AG09319 (cell line): Measurements from ENCODE around the gene GPR78.
"Not testable (repeated sequence)": the region's sequence is repeated elsewhere in the genome, so short reads cannot be mapped to it uniquely, and the experiment has no call there.

Experiments used
- DNase-seq: peaks from one replicate; pipeline ENCODE4 v3.0.0-alpha.2; 2010; ENCODE audit warnings: low read depth; ENCODE audit errors: extremely low read depth
- TF ChIP-seq, protein P1 (sequence below): IDR thresholded peaks from 2 replicates; pipeline ENCODE4 v1.5.1; 2011; ENCODE audit warnings: low read depth, mild to moderate bottlenecking, inconsistent platforms, low read length, moderate library complexity

Gene GPR78

DNA sequence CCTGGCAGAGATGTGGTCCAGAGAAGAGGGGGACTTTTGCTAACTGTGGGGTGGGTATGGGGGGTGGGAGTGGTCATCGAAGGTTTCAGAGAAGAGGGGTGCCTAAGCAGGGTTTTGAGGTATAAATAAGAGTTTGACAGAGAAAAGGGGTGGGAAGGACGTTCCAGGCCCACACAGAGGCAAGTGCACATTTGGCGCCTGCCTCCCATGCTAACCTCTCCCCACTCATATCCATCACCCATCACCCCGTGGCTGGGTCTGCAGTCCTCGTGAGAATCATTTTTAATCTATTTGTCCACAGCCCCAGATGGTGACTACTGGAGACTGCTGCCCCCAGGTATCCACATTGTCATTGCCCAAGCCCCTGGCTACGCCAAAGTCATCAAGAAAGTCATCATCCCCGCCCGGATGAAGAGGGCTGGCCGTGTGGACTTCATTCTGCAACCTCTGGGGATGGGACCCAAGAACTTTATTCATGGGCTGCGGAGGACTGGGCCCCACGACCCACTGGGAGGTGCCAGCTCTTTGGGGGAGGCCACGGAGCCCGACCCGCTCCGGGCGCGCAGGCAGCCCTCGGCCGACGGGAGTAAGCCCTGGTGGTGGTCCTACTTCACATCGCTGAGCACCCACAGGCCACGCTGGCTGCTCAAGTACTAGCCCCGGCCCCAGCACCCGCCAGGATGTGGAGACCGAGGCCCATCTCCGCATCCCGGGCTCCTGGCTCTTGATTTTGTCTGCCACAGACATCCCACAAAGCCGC lies 38.9 kb downstream of the GPR78 start:
- DNase-seq, result no peak
- TF ChIP-seq, protein P1, sequence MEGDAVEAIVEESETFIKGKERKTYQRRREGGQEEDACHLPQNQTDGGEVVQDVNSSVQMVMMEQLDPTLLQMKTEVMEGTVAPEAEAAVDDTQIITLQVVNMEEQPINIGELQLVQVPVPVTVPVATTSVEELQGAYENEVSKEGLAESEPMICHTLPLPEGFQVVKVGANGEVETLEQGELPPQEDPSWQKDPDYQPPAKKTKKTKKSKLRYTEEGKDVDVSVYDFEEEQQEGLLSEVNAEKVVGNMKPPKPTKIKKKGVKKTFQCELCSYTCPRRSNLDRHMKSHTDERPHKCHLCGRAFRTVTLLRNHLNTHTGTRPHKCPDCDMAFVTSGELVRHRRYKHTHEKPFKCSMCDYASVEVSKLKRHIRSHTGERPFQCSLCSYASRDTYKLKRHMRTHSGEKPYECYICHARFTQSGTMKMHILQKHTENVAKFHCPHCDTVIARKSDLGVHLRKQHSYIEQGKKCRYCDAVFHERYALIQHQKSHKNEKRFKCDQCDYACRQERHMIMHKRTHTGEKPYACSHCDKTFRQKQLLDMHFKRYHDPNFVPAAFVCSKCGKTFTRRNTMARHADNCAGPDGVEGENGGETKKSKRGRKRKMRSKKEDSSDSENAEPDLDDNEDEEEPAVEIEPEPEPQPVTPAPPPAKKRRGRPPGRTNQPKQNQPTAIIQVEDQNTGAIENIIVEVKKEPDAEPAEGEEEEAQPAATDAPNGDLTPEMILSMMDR, result no peak

DNA sequence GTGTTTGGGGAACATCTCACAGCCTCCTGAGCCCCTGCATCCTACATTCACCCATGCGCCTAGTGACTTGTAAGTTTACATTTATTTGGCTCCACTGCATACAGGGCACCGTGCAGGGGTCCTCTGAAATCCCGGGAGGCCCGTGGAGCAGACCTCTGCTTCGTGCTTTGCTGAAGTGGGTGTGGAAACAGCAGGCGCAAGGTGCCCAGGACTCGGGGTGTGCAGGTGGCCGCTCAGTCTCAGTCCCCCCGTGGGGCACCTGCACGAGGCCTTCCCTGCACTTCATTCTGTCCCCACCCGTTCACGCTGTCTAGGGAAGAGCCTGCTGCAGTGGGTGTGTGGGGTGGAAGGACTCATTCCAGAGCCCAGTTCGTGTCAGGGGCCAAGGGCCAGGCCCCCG lies 40.9 kb downstream of the GPR78 start:
- not testable (repeated sequence) for DNase-seq

DNA sequence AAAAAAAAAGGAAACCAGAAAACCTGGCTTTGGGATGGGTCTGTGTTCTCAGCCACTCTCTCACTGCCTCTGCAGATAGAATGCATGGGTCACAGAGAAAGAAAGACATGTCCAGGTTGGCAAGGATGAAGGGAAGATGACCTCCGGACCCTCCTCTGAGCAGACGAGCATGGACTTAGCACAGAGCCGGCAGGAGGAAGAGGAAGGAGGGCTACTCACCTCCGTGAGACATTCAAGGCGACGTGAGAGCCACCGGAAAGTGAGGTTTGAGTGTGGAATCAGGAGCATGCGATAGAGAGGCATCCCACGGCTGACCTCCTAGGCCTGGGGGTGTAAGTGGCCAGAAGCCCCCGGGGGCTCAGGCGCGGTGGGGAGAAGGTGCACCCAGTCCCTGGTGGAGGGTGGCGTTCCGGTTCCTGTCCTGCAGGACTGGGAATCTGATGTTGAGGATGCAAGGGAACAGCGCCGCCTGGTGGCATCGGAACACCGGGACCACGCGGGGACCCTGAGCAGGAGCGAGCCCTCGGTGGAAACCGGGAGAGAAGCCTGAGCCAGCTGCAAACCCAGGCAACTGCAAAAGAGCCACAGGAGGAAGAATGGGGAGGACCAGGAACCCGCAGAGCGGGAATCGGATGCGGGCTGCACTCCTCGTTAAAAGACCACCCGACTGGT lies 44.5 kb downstream of the GPR78 start:
- not testable (repeated sequence) for DNase-seq

DNA sequence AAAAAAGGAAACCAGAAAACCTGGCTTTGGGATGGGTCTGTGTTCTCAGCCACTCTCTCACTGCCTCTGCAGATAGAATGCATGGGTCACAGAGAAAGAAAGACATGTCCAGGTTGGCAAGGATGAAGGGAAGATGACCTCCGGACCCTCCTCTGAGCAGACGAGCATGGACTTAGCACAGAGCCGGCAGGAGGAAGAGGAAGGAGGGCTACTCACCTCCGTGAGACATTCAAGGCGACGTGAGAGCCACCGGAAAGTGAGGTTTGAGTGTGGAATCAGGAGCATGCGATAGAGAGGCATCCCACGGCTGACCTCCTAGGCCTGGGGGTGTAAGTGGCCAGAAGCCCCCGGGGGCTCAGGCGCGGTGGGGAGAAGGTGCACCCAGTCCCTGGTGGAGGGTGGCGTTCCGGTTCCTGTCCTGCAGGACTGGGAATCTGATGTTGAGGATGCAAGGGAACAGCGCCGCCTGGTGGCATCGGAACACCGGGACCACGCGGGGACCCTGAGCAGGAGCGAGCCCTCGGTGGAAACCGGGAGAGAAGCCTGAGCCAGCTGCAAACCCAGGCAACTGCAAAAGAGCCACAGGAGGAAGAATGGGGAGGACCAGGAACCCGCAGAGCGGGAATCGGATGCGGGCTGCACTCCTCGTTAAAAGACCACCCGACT lies 50.2 kb downstream of the GPR78 start:
- DNase-seq, result not testable (repeated sequence)

DNA sequence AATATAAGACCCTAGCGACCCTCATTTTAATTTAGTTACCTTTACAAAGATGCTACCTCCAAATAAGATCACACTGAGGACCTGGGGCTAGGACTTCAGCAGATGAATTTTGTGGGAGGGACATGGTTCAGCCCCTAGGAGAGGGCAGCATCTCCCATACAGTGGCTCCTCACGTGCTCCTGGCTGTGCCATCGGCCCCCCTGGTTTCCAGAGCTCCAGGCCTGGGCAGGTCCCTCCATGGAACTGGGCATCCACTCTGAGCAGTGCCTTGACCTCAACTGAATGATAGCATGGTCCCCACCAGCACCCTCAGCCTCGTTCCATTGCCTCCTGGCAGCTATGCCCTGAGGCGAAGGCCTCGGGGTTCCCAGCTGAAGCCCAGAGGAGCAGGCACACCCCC lies 51.7 kb downstream of the GPR78 start:
- DNase-seq, result not testable (repeated sequence)

DNA sequence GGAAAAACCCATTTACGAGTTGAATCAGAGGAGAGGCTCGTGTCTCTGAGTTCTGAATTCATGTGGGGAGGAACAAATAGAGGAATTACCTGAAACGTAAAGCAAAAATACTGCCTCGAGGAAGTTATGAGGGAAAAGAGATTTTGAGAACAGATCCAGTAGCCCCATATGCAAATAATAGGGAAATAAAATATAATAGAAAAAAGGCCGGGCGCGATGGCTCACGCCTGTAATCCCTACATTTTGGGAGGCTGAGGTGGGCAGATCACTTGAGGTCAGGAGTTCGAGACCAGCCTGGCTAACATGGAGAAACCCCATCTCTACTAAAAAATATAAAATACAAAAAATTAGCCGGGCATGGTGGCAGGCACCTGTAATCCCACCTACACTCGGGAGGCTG lies 54.6 kb downstream of the GPR78 start:
- not testable (repeated sequence) for DNase-seq

DNA sequence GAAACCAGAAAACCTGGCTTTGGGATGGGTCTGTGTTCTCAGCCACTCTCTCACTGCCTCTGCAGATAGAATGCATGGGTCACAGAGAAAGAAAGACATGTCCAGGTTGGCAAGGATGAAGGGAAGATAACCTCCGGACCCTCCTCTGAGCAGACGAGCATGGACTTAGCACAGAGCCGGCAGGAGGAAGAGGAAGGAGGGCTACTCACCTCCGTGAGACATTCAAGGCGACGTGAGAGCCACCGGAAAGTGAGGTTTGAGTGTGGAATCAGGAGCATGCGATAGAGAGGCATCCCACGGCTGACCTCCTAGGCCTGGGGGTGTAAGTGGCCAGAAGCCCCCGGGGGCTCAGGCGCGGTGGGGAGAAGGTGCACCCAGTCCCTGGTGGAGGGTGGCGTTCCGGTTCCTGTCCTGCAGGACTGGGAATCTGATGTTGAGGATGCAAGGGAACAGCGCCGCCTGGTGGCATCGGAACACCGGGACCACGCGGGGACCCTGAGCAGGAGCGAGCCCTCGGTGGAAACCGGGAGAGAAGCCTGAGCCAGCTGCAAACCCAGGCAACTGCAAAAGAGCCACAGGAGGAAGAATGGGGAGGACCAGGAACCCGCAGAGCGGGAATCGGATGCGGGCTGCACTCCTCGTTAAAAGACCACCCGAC lies 55.8 kb downstream of the GPR78 start:
- DNase-seq, result not testable (repeated sequence)
